Sigmoid colon (tissue), 7 donors: ENCODE results near the gene KNDC1. TPM values are rescaled to one million over a fixed set of nuclear protein-coding genes. Genes with fewer than 3 reads are reported as not detected.
"Not testable (repeated sequence)": the region's sequence is repeated elsewhere in the genome, so short reads cannot be mapped to it uniquely, and the experiment has no call there.

Experiments used
- DNase-seq: peaks from one replicate; pipeline ENCODE4 v3.0.0-alpha.2; 2019
- H3K27ac ChIP-seq, 4 donors: fragments of 200-600 bp; sonication (generic); one replicate each; pipeline ENCODE4 v1.5.1; 2016 to 2019; ENCODE audit warnings: mild to moderate bottlenecking in 1 of 4
- H3K27me3 ChIP-seq, 3 donors: fragments of 200-600 bp; sonication (generic); one replicate each; pipeline ENCODE4 v1.5.1; 2019; ENCODE audit warnings: mild to moderate bottlenecking in 1 of 3
- H3K36me3 ChIP-seq, 4 donors: fragments of 200-600 bp; sonication (generic); one replicate each; pipeline ENCODE4 v1.5.1; 2016 to 2019
- H3K4me1 ChIP-seq, 4 donors: fragments of 200-600 bp; sonication (generic); one replicate each; pipeline ENCODE4 v1.5.1; 2017 to 2019
- H3K4me3 ChIP-seq, 4 donors: fragments of 200-600 bp; sonication (generic); one replicate each; pipeline ENCODE4 v1.5.1; 2017 to 2019; ENCODE audit warnings: mild to moderate bottlenecking in 2 of 4, moderate library complexity in 1 of 4
- H3K9me3 ChIP-seq, 4 donors: fragments of 200-600 bp in 3 of 4; sonication (generic) in 3 of 4; one replicate each; pipeline versions ENCODE4 v1.5.1 to v1.6.1; 2013 to 2019
- CTCF ChIP-seq, 4 experiments: fragments of 450-650 bp in 3 of 4; fragments of 200-600 bp in 1 of 4; IDR thresholded peaks; one replicate each; pipeline ENCODE4 v1.5.1; 2016 to 2019; ENCODE audit warnings: antibody characterized with exemption in 4 of 4, mild to moderate bottlenecking in 3 of 4, moderate library complexity in 2 of 4
- EP300 ChIP-seq, 4 donors: sonication (generic); formaldehyde crosslinking; IDR thresholded peaks; one replicate each; pipeline ENCODE4 v1.6.1; 2017; ENCODE audit warnings: antibody characterized with exemption in 4 of 4
- POLR2A ChIP-seq, 2 donors: fragments of 450-650 bp; IDR thresholded peaks; one replicate each; pipeline ENCODE4 v1.6.1; 2016; ENCODE audit warnings: antibody characterized with exemption in 2 of 2, mild to moderate bottlenecking in 2 of 2, moderate library complexity in 2 of 2
- POLR2AphosphoS5 ChIP-seq, 4 donors: sonication (generic); formaldehyde crosslinking; IDR thresholded peaks; one replicate each; pipeline ENCODE4 v1.6.1; 2017; ENCODE audit warnings: antibody characterized with exemption in 4 of 4
- WGBS, 2 donors: extraction: QIAGEN DNeasy Blood & Tissue Kit; methylation state at CpG; one replicate each; pipeline ENCODE4 v1.1.7; 2013; 5-methylcytosine and 5-hydroxymethylcytosine counted together
- intact Hi-C: fragments of 100-400 bp; cut with DNase I; formaldehyde crosslinking; loops from one replicate; pipeline ENCODE4 v1.15.1; 2023
- polyA plus RNA-seq, 3 donors: library from polyadenylated mRNA; stranded (reverse); fragments of 200-250 nt; gene quantifications; one replicate each; pipeline ENCODE4 v1.2.3, GENCODE V29; 2013
- total RNA-seq, 4 donors: library from RNA; depleted of rRNA; stranded (reverse); fragments of >200 nt; gene quantifications; one replicate each; pipeline ENCODE4 v1.1.0, GENCODE V29; 2016
- donor health status: healthy with polysubstance abuse.
- donor health status: Bipolar disorder and iron deficiency.
- donor health status: healthy.

The KNDC1 gene
- total RNA-seq (1 to 10 TPM in 1 of 4 donors, under 1 TPM in 3; 0.16 to 1.9 (median 0.52) TPM), polyA plus RNA-seq (under 1 TPM in 2 of 3 donors, not detected in 1; under 0.01 to 0.15 TPM)

GRCh38 chr10:133159950-133160825, at the start of gene KNDC1:
Gene KNDC1 (plus strand): TSS chr10:133160219. CDS start chr10:133160468, 249 bp downstream.
- intact Hi-C loops: no loop called here
- H3K27me3 ChIP-seq: peaks cover 0 to 73% (median 41%) of the 10 kb centered on the region in 3 donors
- DNase-seq: peak; percentile 50
- H3K4me1 ChIP-seq: peaks cover 0 to 22% (median 17%) of the 10 kb centered on the region in 4 donors
- WGBS, 2 donors: 1 to 2% methylated on average over 108 of the region's 108 CpGs
- H3K9me3 ChIP-seq: no peaks in the 10 kb centered on the region
- TF ChIP-seq POLR2A (IDR thresholded peaks at IDR 0.05): no peak
- no peak for TF ChIP-seq EP300 (IDR thresholded peaks at IDR 0.05)
- TF ChIP-seq CTCF (IDR thresholded peaks at IDR 0.05): no peak
- TF ChIP-seq POLR2AphosphoS5 (IDR thresholded peaks at IDR 0.05): no peak
- no peaks in the 10 kb centered on the region for H3K36me3 ChIP-seq
- H3K4me3 ChIP-seq: peak within 1 kb of the TSS; percentile 29 to 62 (median 46)
- H3K27ac ChIP-seq: no peak within 1 kb of the TSS

- H3K4me3 ChIP-seq: no peak overlapping the region
- H3K36me3 ChIP-seq: no peaks in the 10 kb centered on the region
- H3K27ac ChIP-seq: no peak overlapping the region
- intact Hi-C loops: no loop called here
- no peak for DNase-seq
- TF ChIP-seq CTCF (IDR thresholded peaks at IDR 0.05) (no peak), POLR2A (IDR thresholded peaks at IDR 0.05) (no peak), EP300 (IDR thresholded peaks at IDR 0.05) (no peak), POLR2AphosphoS5 (IDR thresholded peaks at IDR 0.05) (no peak)
- H3K9me3 ChIP-seq: peaks cover 5 to 15% (median 11%) of the 10 kb centered on the region in 4 donors
- H3K4me1 ChIP-seq: no peaks in the 10 kb centered on the region
- peaks cover 0 to 6% (median 0%) of the 10 kb centered on the region in 3 donors for H3K27me3 ChIP-seq
- 45 to 51% methylated on average over 6 of the region's 6 CpGs for WGBS, 2 donors
These were observed 49.3 kb upstream of the KNDC1 start for GRCh38 chr10:133110609-133111275.

GRCh38 chr10:133111640-133112039, 48.4 kb upstream of the KNDC1 start:
- intact Hi-C loops: not testable (repeated sequence)

GRCh38 chr10:133113146-133113830, 46.7 kb upstream of the KNDC1 start:
- Histone ChIP-seq H3K4me3 (no peak overlapping the region), H3K27ac (no peak overlapping the region), H3K27me3 (peaks cover 0 to 10% (median 0%) of the 10 kb centered on the region in 3 donors), H3K4me1 (no peaks in the 10 kb centered on the region), H3K36me3 (no peaks in the 10 kb centered on the region), H3K9me3 (peaks cover 0 to 3% (median under 1%) of the 10 kb centered on the region in 4 donors)
- TF ChIP-seq CTCF (IDR thresholded peaks at IDR 0.05): no peak
- no peak for TF ChIP-seq EP300 (IDR thresholded peaks at IDR 0.05)
- 90 to 94% methylated on average over 31 of the region's 31 CpGs for WGBS, 2 donors
- intact Hi-C loops: no loop called here
- no peak for DNase-seq

More at GRCh38 chr10:133111640-133112039, 48.4 kb upstream of the KNDC1 start:
- not testable (repeated sequence) for H3K4me3 ChIP-seq, H3K27ac ChIP-seq, H3K36me3 ChIP-seq, DNase-seq, H3K27me3 ChIP-seq, H3K4me1 ChIP-seq
- WGBS, 2 donors: 11 to 27% methylated on average over 6 of the region's 7 CpGs
- H3K9me3 ChIP-seq: peaks cover 5 to 12% (median 9%) of the 10 kb centered on the region in 4 donors
